GM18511 (cell line): Measurements from ENCODE around the gene C1orf74.
A peak's percentile ranks its signal among the peaks of the same experiment; 100 is the strongest.

Source experiments
- ATAC-seq: cut with Tn5 transposase; IDR thresholded peaks from one replicate; pipeline ENCODE4 v1.9.1; 2021; ENCODE audit warnings: mild to moderate bottlenecking, moderate library complexity; ENCODE audit not compliant: unreplicated experiment

C1orf74 gene

GRCh38 chr1:209784265-209785169 is at the start of gene C1orf74:
Gene C1orf74 (minus strand): TSS chr1:209784559. CDS start chr1:209783634, 925 bp downstream.
- ATAC-seq: peak; percentile 99

DNA sequence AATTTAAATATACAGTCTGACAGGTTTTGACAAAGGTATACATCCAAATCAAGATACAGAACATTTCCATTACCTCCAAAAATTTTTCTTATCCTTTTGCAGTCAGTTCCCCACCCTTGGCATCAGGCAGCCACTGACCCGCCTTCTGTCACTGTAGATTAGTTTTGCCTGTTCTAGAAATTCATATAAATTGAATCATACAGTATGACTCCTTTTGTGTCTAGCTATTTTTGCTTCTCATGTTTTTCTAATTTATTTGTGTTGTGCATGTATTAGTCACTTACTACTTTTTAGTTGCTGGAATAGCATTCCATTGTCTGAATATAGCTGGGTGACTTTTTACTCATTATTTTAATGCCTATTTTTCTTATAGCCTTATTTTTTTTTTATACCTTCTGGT is 47.3 kb upstream of the C1orf74 start:
- no peak for ATAC-seq

- no peak for ATAC-seq
Measured at GRCh38 chr1:209830722-209831121, 46.4 kb upstream of the C1orf74 start.

- ATAC-seq: no peak
Measured at GRCh38 chr1:209829716-209830115, 45.4 kb upstream of the C1orf74 start.

- peak; percentile 94 for ATAC-seq
Measured at GRCh38 chr1:209827384-209828262, 43.3 kb upstream of the C1orf74 start, which contains the start of gene UTP25. Gene UTP25 (plus strand): TSS chr1:209827972. CDS start chr1:209828064, 92 bp downstream.

GRCh38 chr1:209825591-209826434 is 41.5 kb upstream of the C1orf74 start:
- ATAC-seq: no peak

DNA sequence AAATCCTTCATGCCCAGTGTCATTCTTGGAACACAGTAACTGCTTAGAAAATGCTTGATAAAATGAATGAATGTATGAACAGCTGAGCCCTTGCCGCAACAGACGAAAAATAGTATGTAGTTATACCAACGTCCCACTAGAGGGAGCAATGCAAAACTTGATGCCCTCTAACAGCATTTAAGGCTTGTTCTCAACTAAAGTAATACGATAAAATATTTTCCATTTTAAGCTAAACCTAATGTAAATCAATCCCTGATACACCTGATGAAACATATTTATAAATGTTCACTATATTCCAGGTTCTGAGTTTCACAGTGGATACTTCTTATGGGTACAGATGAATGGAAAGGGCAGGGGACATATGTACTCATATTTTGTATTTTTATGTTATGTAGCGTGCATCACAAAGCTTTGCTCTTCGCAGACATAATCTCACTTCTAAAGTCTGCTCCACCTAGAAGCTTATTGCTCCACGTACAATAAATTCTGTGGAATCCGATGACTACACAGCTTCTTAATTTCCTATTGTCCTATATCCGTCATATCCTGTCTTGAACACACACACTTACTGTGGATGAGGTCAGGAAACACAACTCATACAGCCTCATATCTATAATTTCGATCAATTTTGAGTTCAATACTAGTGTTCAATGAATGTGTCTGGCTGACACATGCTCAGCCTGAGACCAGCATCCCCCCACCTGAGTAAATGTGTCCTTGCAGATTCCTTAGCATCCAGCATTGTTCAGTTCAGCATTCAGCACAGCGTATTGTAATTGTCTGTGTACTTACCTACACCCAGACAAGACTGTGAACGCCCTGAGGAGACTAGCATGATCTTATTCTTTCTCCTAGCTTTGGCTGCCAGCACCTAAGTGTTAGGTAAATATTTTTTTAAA is 39.0 kb upstream of the C1orf74 start:
- peak; percentile 38 for ATAC-seq

DNA sequence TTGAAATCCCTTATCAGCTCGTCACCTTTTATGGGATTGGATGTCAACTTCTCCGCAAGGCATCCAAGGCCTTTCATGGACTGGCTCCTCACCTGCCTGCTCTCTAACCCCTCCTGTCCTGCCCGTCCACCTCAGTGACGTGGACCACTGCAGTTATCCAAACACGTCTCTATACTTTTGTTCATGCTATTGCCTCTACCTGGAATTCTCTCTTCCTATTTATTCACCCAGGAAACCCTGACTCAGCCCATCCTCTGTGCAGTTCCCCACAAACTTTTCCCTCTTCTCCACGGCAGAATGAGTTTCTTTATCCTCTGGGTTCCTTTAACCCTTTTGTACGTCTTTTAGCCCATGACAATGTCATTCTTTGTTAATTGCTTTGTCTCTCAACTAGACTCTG is 38.3 kb upstream of the C1orf74 start:
- no peak for ATAC-seq

GRCh38 chr1:209820986-209821385 is 36.6 kb upstream of the C1orf74 start:
- ATAC-seq: no peak

- no peak for ATAC-seq
Measured at GRCh38 chr1:209819058-209819457, 34.7 kb upstream of the C1orf74 start.

DNA sequence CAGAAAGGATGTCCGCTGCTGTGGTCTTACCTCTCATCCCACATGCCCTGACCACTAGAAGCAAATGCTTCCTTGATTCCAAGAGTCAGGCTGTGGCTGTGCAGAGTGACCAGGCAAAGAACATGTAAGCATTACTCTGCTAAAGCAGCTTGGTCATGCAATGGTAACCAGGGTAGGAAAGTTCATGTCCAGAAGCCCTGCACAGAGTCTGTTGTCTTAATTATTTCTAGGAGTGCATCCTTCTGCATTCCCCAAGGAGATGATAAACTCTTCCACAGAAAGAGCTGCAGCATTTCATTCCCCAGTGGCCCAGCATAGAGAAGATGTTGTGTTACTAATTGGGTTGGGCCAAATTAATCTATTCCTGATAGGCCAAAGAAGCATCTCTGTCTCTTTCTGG is 33.3 kb upstream of the C1orf74 start:
- no peak for ATAC-seq

DNA sequence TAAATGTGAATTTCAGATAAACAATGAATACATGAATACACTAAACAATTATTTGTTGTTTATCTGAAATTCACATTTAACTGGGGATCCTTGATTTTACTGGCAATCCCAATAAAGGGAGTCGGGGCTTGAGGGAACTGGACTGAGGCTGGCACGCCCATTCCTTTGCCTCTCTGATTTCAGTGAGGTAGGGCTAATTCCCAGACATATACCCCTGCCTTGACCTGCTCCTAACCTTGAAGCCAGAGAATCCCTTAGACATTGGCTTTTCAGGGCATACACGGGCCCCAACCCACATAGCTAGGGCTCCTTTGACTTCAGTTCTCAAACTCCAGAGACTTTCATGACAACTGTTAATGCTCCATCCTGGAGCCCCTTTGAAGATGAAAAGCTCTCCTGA is 32.6 kb upstream of the C1orf74 start:
- no peak for ATAC-seq

- ATAC-seq: no peak
Measured at GRCh38 chr1:209815931-209816341, 31.6 kb upstream of the C1orf74 start.

DNA sequence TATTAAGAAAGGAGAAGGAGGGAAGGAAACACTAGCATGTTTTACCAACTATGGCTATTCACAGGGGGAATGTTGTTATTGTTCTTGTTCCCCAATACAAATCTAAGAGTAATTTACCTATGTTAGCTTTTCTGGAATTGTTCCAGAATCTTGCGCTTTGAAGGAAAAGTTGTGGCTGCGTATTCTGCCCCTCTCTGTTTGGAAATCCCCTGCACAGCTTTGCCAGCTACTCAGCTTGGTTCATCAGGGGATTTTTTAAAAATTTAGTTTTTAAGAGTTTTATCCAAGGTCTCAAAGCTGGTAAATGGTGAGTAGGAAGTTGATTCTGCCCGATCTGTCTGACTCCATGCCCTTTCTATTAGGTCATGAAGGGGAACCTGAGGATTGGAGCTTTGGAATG is 31.1 kb upstream of the C1orf74 start:
- no peak for ATAC-seq

DNA sequence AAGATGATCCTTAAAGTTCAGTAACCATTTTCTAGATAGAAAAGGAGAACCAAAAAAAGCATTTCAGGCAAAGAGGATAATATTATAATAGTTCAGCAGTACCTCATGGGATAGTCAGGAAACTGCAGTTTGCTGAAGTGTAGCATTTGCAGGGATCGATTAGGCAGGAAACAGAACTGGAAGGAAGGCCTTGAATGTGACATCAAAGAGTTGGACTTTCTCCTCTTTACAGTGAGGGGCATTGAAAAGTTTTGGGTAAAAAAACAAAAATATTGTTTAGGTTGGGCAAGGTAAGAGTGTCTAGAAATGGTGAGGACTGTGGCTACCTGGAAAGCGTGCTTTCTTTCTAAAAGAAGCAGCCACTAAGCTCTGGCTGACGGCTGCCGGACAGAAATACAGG is 29.5 kb upstream of the C1orf74 start:
- no peak for ATAC-seq

DNA sequence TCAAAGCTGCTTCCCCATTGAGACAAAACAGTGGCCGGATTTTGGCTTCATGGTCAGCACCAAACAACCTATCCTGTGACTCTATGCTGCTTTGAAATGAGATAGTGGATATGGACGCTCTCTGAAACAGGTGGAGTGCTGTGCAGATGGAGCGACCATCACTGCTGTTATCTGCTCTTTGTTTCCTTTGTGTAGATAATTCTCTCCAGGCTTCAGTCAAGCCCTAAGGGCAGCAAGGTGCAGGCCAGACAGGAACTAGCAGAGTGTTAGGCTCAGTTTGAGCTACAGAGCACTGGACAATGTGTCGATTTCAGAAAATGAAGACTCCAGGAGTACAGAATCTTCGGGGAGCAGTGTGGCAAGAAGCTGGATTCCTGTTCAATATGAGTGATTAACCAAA is 26.4 kb upstream of the C1orf74 start:
- no peak for ATAC-seq

DNA sequence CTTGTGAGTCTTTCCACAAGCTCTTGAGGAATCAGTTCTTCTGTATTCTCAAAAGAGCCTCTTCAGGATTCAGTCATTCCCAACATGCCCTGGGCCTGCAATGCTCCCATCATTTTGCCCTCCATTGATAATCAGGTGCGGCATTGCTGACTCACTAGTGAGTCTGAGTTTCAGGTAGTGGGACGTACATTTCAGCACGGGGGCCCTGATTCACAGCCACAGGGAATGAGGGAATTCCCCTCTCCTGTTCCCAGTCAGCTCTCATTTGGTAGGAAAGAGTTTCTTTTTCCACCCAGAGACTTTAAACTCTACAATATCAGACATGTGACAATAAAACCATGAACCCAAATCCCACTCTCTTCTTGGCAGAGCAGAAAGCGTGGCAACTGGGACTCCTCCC is 25.3 kb upstream of the C1orf74 start:
- no peak for ATAC-seq

DNA sequence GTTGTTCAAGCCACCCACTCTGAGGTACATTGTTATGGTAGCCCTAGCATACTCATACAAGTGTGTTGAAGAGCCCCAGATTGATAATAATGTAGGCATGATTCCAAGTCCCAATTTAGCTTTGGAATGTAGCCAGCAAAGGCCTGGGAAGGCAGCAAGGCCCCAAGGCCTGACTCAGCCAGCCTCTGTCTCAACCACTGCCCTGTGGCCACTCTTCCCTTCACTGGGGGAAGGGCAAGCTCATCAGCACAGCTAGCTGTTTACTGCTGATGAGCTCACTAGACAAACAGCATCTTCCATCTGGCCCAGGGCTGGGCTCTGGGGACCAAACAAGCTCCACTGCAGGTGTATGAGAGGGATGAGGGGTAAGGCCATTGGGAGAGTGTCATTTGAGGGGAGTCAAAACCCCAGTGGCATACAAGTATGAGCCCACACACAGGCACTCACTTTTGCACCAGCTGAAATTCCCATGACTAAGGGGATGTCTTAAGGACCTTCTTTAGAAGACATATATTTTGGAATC is 23.8 kb upstream of the C1orf74 start:
- ATAC-seq: no peak

DNA sequence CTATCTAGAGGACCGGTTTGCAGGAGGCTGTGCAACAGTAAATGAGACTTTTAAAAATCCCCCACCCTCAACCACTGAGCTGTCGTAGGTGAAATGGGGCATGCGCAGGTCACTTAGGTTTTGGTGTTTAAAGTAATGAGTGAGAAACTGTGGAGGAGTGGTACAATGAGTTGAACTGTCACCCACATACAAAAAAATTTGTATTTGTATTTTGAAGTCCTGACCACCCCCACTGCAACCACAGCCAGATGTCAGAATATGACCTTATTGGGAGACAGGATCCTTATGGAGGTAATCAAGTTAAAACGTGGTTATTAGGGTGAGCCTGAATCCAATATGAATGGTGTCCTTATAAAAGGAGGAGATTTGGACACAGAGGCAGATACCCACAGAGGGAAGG is 23.1 kb upstream of the C1orf74 start:
- ATAC-seq: no peak
